Fibroblast of upper back skin (primary cell): ENCODE measurements around the gene ZNF669.

Experiments
- DNase-seq: peaks from one replicate; pipeline ENCODE4 v3.0.0-alpha.2; 2013

Gene ZNF669

DNA sequence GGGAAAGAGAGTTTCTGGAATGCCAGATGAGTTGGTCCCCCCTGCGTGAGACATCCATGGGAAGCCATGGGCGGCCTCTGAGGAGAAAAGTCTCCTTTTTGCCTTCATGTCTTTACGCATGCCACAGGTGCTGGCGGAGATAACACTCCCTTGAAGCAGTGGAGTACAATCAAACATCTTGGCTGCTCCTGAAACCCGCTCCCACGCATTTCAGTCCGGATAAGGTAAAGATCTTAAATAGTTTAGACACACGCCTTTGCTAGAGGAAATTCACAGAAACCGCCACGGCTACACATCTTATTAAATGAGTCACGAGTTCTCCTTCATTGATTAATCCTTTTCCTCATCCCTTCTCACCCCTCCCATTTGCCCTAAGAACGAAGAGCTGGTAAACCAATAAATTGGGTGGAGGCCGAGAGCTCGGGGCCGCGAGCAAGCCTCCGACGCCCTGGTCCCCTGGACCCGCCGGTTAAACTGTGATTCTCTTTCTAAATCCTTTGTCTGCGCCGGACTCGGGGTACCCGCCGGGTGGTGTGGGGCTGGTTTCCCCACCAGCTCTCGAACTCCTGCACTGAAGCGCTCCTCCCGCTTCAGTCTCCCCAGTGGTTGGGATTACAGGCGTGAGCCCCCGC, 6.6 kb upstream of the ZNF669 start:
- DNase-seq: peak; percentile 17

DNA sequence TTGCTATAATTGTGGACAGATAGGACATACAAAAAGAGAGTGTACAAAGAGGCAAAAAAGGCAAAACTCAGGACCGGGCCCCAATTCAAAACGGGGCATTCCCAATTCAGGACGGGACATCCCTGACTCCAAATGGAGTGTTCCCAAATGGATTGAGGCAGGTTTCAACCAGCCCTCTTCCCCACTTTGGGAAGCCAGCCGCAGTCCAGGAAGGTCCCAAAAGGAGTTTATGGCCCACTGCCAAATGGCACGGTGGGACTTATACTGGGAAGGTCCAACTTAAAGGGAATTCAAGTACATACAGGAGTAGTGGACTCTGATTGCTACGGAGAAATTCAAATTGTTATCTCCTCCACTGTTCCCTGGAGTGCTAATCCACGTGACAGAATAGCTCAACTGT, 3.5 kb upstream of the ZNF669 start:
- no peak for DNase-seq

DNA sequence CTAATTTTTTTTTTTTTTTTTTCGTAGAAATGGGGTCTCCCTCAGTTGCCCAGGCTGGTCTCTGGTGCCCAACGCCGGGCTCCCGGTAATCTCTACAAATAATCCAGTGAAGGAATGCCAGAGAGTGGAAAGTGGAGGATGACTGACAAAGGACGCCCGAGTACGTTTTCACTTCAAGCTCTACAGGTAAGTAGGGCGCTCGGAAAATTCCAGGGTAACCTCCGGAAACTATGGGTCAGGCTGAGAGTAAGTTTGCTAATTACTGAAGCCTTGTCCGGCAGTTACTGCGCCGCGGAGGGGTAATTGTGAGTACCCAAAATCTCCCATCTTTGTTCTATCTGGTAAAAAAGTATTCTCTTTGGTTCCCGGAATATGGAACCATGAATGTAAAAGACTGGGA, 1.8 kb upstream of the ZNF669 start:
- no peak for DNase-seq

DNA sequence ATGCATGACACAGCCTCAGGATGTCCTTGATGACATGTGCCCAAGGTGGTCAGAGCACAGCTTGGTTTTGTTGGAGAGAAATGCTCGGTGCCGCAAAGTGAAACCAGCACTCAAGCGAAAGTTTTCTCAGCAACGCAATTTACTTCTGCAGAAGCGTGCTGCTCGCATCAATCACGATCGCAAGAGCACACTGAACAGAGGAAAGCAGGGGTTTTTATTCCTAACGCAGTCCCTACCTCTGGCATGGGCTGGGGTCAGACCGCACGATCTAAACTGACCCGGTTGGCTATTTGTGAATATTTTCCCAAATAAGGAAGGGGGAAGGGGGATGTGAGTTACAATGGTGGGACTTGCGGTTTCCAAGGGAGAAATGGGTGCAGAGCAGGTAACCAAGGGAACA, 809 bp upstream of the ZNF669 start:
- DNase-seq: no peak

DNA sequence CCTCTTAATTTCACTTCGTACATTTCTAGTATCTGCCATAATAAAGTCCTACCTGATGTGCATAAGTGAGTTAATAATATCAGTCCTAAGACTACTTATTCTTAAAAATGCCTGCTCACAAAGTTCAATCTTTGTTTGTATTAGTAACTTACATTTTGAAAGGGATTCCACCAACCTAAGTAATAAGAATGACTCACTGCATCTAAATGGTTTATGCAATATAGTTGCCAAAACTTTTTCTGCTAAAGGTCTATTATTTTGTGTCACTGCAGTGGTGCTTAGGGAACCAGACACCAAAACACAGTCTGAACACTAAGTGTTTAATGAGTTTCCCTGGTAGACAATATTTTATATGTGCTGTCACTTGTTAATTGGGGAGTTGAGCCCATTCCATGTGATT, 1.8 kb downstream of the ZNF669 start:
- peak; percentile 7 for DNase-seq

DNA sequence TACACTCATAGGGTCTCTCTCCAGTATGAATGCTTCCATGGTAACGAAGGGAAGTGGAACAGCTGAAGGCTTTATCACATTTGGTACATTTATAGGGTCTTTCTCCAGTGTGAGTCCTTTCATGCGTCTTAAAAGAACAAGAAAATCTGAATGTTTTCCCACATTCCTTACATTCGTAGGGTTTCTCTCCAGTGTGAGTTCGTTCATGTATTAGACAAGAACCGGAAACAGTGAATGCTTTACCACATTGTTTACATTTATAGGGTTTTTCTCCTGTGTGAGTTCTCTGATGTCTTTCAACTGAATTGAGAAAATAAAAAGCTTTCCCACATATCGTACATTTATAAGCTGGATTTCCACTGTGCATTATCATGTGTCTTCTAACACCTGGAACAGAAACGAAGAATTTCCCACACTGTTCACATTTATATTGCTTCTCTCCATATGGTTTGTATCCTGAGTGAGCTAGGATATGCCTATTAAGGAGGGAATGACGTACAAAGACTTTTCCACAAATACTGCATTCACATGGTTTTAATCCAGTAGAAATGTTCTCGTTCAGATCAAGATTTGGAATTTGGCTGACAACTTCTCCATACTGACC, 3.4 kb downstream of the ZNF669 start:
- no peak for DNase-seq

DNA sequence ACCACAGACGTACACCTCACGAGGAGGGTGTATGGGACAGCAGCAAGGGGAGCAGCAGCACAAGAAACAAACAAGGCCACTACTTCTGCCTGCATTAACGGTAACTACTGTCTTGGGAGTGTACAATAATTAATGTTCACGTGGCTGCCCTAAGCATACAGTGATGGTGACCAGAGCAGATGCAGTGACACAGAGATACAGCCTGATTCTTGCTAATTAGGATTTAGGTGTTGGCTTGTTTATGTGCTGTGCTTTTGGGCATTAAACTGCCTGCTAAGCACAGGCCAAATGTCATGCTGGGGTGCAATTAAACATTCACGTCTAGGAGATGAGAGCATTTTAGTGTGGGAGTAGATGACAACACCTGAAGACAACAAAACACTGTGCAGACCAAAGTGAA, 7.2 kb downstream of the ZNF669 start:
- DNase-seq: no peak

DNA sequence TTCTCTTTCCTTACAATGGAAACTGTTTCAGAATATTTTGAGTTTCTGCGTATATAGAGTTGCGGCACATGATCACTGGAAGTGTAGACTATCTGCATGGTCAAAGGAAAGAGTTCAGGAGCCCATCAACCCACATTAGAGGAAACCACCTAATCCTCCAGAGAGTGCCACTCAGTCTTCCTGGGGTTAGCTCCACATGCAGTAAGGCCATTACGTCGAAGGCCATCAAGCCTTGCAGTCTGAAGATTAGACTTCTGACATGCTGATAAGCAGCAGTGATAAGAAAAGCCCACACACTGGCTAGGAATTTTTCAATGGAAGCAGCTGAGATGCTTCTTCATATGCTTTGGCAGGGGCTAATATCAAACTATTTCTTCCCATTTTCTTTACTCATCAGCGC, 7.6 kb downstream of the ZNF669 start:
- DNase-seq: no peak

DNA sequence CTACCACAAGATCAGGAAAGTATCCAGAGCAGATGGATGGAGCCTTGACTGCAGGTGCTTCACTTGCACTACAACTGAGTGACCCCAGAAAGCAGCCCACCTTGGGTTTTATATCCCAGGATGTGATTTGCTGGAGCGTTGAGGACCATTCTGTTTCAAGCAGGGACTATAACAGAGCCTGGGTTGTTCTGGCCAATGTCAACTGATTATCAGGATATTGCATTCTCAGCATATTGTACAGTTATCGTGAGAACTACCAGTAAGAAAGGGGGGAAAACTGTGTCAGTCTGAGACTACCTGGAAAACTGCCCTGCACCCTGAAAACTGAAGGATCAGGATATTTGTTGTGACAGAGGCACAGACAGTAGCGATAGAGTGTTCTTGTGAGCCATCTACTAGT, 8.0 kb downstream of the ZNF669 start:
- DNase-seq: no peak

DNA sequence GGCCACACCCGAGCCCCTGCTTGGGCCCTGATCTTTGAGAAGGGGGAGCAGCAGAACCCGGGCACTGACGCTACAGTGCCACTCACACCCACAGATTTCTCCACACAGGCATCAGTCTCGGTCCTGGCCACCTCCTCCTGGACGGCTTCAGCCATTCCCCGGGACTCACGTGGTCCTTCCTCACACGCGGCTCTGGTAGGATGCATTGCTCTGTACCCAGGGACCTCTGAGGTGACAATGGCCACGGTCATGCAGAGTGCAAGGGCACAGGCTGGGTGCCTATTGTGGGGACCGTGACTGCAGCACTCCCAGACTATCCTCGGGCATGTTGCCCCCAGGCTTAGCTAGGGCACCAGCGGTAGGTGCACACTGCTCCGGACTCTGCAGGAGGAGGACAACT, 13.7 kb downstream of the ZNF669 start:
- no peak for DNase-seq

DNA sequence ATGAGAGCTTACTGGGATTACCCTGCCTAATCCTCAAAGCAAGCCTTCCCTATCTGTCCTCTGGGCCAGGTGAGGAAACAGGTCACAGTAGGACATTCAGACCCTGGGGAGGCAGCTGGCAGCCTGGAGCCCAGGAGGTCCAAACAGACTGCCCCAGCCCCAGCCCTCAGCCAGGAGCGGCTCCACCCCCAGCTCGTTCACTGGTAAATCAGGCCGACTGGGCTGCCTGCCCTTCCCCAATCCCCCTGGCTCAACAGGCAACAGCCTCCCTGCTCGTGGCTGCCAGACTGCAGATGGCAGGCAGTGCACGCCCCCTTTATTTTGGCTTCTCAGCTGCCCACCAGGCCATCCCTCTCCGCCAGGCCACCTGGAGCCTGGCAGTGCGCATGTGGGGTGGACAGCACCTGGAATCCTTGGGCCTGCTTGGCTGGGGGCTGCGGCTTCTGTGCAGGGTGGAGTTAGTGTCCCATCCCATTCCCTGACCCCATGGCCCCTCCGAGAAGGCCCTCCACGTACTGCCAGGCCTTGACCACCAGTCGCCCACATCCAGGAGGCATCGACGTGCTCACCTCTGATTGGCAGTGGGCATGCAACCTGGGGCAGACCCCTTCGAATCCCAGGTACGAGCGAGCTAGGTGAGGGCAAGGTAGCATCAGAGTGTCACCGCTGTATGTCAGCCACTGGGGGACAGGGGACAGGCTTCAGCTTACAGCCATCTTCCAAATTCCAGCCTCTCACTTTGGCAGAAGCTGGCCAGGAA, 14.4 kb downstream of the ZNF669 start:
- DNase-seq: no peak

DNA sequence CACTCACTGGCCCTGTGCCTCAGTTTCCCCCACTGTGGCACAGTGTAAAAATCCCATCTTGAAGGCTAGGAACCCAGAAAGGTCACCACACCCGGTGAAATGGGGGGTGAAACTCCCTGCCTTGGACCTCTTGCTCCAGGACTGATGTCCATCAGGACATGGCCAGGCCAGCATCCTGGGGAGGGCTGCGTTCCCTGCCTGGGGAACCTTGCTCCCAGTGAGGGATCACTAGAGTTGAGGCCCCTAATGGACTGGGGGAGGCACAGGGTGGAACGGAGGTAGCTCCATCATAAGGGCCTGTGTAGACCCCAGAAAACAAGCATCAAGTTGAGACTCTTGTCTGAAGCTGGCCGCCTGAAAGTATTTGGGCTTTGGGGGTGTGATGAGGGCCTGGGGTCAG, 15.2 kb downstream of the ZNF669 start:
- DNase-seq: no peak

DNA sequence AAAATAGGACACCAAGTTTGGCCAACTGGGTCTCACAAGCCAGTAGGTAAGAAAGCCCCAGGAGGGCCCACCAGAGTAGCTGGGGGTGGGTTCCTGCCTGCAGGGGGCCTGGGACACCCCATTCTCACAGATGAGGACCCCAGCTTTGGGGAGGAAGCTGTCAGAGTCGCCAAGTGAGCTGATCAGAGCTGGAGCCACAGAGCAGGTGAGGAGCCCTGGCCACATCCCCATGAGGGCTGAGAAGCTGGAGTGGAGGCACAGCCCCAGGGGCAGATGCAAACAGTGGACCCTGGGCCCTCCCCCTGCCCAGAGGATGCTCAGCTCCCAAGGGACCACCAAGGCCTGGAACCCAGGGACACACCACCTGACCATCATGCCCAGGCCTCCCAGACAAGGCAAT, 16.9 kb downstream of the ZNF669 start:
- no peak for DNase-seq

DNA sequence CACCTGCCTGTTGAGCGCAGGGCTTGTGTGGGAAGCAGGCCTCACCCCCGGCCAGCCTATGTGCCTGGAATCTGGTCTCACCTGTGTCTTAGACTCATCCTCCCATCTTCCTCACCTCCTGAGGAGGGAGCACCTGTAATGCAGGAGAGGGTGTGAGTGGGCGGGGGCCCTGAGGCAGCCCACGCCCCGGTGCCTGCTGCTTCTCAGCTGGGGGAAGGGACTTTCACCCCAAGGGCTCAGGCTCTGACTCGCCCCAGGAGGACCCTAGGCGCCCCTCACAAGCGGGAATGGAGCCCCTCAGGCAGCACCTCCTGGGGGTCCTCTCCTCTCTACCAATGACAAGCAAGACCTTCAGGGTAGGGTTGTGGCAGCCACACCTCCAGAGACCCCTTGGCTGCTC, 18.8 kb downstream of the ZNF669 start:
- no peak for DNase-seq

DNA sequence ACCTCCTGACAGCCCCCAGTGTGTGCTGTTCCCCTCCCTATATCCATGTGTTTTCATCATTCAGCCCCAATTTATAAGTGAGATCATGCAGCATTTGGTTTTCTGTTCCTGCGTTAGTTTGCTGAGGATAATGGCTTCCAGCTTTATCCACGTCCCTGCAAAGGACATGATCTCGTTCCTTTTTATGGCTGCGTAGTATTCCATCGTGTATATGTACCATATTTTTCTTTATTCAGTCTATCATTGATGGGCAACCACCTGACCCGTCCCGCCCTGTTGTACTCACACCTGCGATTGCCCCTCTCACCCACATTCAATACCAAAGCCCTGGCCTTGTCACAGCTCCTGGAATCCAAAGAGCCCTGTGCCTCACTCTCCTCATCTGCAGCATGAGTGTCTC, 19.4 kb downstream of the ZNF669 start:
- no peak for DNase-seq

DNA sequence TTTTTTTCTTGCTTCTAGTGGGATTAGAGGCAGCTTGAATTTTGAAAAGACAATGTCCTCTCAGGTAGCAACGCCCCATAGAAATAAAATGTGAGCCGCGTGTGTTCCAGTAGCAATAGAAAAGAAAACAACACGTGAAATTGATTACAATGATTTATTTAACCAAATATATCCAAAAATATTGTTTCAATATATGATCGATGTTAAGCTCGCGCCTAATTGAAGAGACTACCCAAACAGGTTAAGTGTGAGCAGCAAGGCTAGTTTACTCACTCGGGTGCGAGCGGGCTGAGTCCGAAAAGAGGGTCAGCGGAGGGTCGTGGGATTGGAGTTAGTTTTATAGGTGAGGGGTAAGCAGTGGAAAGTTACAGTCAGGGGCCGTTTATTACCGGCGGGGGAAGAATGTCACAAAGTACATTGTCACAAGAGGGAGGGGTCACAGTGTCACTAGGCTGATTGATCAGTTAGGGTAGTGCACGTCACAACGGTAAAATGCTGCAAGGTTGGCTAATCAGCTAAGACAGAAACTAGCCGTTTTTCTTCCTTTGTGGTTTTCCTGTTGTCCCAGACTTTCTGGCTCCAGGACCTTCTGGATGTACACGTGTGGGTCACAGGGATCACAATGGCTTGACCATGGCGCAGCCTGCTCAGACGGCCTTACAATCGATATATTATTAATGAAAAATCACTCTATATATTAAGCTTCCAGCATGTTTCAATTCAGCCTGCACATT, 24.8 kb downstream of the ZNF669 start:
- no peak for DNase-seq

DNA sequence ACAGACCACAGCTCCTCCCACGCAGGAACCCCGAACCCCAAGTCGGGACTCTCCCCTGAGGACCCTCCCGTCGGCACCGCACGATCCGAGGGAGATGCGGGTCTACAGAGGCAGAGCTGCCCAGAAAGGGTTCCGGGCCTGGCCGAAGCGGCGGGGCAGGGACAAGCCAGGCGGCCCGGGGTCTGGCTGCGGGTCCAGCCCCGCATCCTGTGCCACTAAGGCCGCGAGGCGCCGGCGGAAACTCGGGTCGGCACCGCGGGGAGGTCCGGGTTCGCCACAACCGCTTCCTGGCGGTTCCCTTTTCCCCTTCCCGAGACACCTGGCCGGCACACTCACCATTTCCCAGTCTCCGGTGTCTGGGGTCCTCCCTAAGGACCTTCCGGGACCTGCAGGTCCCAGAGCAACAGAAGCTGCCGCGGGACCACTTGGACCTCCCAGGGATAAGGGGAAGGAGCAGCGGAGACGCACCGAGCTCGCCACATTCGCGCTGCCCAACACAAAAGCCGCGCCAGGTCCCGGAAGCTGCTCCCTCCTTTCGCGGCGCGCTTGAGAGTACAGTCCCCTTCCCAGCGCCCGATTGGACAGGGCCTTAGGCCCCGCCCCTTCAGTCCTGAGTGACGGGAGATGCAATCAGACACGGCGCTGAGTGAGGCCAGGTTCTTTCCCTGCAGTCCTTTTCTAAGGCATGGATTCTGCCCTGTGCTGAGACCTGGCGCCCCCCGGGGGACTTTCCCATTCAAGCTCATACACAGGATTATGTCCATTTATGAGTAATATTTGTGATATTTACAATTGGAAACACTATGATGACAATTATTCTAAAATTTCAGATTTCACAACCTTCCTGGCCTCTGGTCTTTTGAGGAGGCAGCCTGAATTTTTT, 25.7 kb downstream of the ZNF669 start, which contains the start of gene ZNF670:
Gene ZNF670, minus strand, starts transcription at position 554 of the 883 bp plus-strand sequence. Its CDS starts 215 bp downstream, at position 339.
- DNase-seq: peak; percentile 93

DNA sequence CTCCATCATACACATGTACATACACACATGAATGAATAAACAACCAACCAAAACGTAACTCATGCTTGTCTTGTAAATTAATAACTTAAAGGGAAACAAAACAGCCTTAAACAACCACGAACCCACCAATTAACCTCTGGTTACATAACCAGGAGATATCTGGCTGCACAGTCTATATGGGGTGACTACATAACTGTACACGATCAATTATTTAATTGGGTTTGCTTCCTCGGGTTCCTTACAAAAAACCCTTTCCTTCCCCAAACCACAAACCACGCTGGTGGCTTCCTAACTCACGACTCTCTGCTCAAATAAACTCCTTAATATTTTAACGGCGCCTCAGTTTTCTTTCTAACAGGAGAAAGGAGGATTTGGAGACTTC, 26.3 kb downstream of the ZNF669 start:
- DNase-seq: peak; percentile 3

DNA sequence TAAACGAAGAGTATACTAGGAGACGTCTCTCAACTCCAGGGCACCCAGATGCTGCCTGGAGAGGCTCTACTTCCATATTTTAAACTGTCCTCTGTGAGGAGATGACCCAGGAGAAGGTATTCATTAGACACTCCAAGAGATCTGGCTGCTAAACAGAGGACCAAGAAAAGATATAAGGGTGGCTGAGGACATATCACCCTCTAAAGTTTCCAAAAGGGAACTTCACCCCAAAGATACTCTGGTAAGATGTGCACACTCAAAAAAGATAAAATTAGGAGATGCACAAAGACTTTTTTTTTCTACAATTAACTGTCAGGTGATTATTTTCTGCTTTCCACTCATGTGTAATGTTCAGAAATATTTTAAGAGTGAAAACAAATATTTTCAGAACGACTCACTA, 26.9 kb downstream of the ZNF669 start:
- peak; percentile 21 for DNase-seq

DNA sequence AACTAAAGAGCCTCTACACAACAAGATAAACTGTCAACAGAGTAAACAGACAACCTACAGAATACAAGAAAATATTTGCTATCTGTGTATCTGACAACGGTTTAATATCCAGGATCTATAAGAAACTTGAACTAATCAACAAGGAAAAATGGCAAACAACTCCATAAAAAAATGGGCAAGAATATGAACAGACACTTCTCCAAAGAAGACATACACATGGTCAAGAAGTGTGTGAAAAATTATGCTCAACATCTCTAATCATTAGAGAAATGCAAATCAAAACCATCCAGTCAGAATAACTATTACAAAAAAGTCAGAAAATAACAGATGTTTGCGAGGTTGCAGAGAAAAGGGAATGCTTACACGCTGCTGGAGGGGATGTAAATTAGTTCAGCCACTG, 33.5 kb downstream of the ZNF669 start:
- DNase-seq: no peak

DNA sequence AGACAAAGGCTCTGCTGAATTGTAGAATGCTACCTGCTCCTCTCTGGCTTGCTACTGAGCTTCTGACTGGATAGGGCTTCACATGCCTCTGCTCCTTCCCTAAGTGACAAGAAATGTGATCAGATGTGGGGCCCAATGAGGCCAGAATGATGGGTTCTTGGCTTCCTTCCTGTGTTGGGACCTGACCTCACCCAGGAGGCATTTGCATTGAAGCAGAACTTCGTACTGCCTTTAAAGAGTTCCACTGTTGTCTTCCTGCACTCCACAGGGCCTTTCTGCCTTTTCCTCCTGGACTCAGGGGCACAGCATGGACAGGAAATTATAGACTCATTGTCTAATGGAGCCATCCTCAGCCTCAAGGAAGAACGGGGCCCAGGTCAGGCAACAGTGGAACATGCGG, 39.9 kb downstream of the ZNF669 start:
- no peak for DNase-seq

DNA sequence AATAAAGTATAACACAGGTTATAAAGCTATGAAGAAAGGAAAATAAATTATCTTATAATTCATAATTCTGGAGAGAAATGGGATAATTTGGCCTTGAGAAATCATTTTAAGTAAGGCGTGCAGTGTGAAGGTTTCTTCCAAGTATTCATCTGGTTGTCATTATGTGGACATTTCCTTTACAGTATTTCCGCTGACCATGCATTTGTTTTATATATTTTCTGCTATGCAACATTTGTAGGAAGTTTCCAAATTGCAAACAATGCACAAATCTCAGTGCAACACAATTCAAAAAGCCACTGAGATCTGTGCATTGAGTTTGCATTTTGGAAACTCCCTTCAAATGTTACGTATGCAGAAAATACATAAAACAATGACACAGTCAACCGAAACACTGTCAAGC, 43.4 kb downstream of the ZNF669 start:
- no peak for DNase-seq

DNA sequence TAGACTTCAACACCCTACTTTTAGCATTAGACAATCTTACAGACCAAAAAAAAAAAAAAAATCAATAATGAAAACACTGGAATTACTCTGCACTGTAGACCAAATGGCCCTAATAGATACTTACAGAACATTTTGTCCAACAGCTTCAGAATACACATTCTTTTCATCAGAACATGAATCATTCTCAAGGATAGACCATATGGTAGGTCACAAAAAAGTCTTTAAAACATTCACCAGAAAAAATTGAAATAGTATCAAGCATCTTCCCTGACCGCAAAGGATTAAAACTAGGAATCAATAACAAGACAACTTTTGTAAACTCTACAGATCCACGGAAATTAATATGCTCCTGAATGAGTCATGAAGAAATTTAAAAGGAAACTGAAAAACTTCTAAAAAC, 48.1 kb downstream of the ZNF669 start:
- no peak for DNase-seq
